Thoracic aorta (tissue), 2 donors: ENCODE measurements around the gene PLCL2. TPM values are rescaled to one million over a fixed set of nuclear protein-coding genes. Genes with fewer than 3 reads are reported as not detected.

Source experiments
- ATAC-seq: fragments of 150-250 bp; one replicate; pipeline ENCODE4 v1.8.0; 2017; ENCODE audit warnings: low read depth; ENCODE audit not compliant: insufficient number of reproducible peaks, low FRiP score
- DNase-seq: peaks from one replicate; pipeline ENCODE4 v3.0.0-alpha.2; 2020; ENCODE audit warnings: low spot score
- H3K27ac ChIP-seq, 2 donors: fragments of 200-600 bp; sonication (generic); 1 replicate in 1 of 2; 2 replicates in 1 of 2; pipeline ENCODE4 v1.5.1; 2016; ENCODE audit warnings: mild to moderate bottlenecking in 2 of 2, moderate library complexity in 2 of 2
- H3K27me3 ChIP-seq: fragments of 200-600 bp; sonication (generic); replicated peaks from 2 replicates; pipeline ENCODE4 v1.6.0; 2016; ENCODE audit warnings: mild to moderate bottlenecking; ENCODE audit not compliant: insufficient read depth
- H3K36me3 ChIP-seq: fragments of 200-600 bp; sonication (generic); one replicate; pipeline ENCODE4 v1.5.1; 2016
- H3K4me1 ChIP-seq, 2 donors: fragments of 200-600 bp; sonication (generic); 1 replicate in 1 of 2; 2 replicates in 1 of 2; pipeline versions ENCODE4 v1.5.1 to v1.6.0; 2016; ENCODE audit warnings: low read depth in 2 of 2, mild to moderate bottlenecking in 1 of 2; ENCODE audit not compliant: control insufficient read depth in 1 of 2
- H3K4me3 ChIP-seq: fragments of 200-600 bp; sonication (generic); 2 replicates; pipeline ENCODE4 v1.5.1; 2016; ENCODE audit warnings: mild to moderate bottlenecking
- H3K9me3 ChIP-seq: fragments of 200-600 bp; sonication (generic); 2 replicates; pipeline ENCODE4 v1.5.1; 2016
- CTCF ChIP-seq: fragments of 200-600 bp; sonication (generic); IDR thresholded peaks from one replicate; pipeline ENCODE4 v1.5.1; 2019; ENCODE audit warnings: antibody characterized with exemption
- total RNA-seq, 2 donors: library from RNA; depleted of rRNA; stranded (reverse); fragments of >200 nt; gene quantifications; one replicate each; pipeline versions ENCODE4 v1.1.0 to v1.2.3, GENCODE V29; 2016

Gene PLCL2
- total RNA-seq, 2 donors from 2014 or later: 6.9 to 17.1 TPM

GRCh38 chr3:16881896-16882630 is 2.7 kb upstream of the PLCL2 start:
- no peak overlapping the region for H3K4me3 ChIP-seq
- no peaks in the 10 kb centered on the region for H3K27me3 ChIP-seq
- DNase-seq (no peak), ATAC-seq (no peak)
- TF ChIP-seq CTCF: no peak
- H3K9me3 ChIP-seq: no peaks in the 10 kb centered on the region
- peak overlapping the region; percentile 18 to 79 for H3K27ac ChIP-seq
- H3K4me1 ChIP-seq: peaks cover 13 to 32% of the 10 kb centered on the region in 2 donors
- H3K36me3 ChIP-seq: no peaks in the 10 kb centered on the region

- H3K4me3 ChIP-seq: no peak overlapping the region
- H3K27ac ChIP-seq: peak overlapping the region; percentile 79 to 83
Measured at GRCh38 chr3:16883057-16883722, 1.6 kb upstream of the PLCL2 start.

GRCh38 chr3:16883723-16884083 is 1.1 kb upstream of the PLCL2 start:
- H3K4me1 ChIP-seq: peaks cover 17 to 48% of the 10 kb centered on the region in 2 donors
- ATAC-seq (no peak), DNase-seq (no peak)
- H3K4me3 ChIP-seq: peak overlapping the region; percentile 84
- H3K27ac ChIP-seq: peak overlapping the region; percentile 79 to 83
- no peaks in the 10 kb centered on the region for H3K9me3 ChIP-seq
- no peak for TF ChIP-seq CTCF
- no peaks in the 10 kb centered on the region for H3K36me3 ChIP-seq
- no peaks in the 10 kb centered on the region for H3K27me3 ChIP-seq

More at GRCh38 chr3:16883057-16883722, 1.6 kb upstream of the PLCL2 start:
- no peaks in the 10 kb centered on the region for H3K27me3 ChIP-seq
- H3K9me3 ChIP-seq: no peaks in the 10 kb centered on the region
- DNase-seq (no peak), ATAC-seq (no peak)
- no peaks in the 10 kb centered on the region for H3K36me3 ChIP-seq
- peaks cover 17 to 43% of the 10 kb centered on the region in 2 donors for H3K4me1 ChIP-seq
- no peak for TF ChIP-seq CTCF

GRCh38 chr3:16884084-16884747 is 539 bp upstream of the PLCL2 start:
- DNase-seq (no peak), ATAC-seq (no peak)
- Histone ChIP-seq H3K36me3 (no peaks in the 10 kb centered on the region), H3K9me3 (no peaks in the 10 kb centered on the region), H3K27me3 (no peaks in the 10 kb centered on the region), H3K4me3 (peak overlapping the region; percentile 84), H3K27ac (peak overlapping the region; percentile 79 to 83), H3K4me1 (peaks cover 17 to 53% of the 10 kb centered on the region in 2 donors)
- TF ChIP-seq CTCF: peak; percentile 55
